Aorta (tissue), 5 donors: ENCODE results near the gene HOXA4. TPM values are rescaled to one million over a fixed set of nuclear protein-coding genes. Genes with fewer than 3 reads are reported as not detected.
A peak's percentile ranks its signal among the peaks of the same experiment; 100 is the strongest.

ENCODE experiments used
- ATAC-seq: fragments of 200-7000 bp; cut with Tn5 transposase; one replicate; pipeline ENCODE4 v1.9.1; 2022; ENCODE audit warnings: moderate library complexity; ENCODE audit not compliant: low FRiP score
- DNase-seq, 2 donors: peaks; one replicate each; pipeline ENCODE4 v3.0.0-alpha.2; 2020
- H3K27ac ChIP-seq, 2 donors: one replicate each; pipeline ENCODE4 v1.5.1; 2013; ENCODE audit warnings: low read length in 2 of 2, mild to moderate bottlenecking in 2 of 2, moderate library complexity in 2 of 2, control low read depth in 1 of 2, inconsistent platforms in 1 of 2, low read depth in 1 of 2
- H3K27me3 ChIP-seq, 2 donors: one replicate each; pipeline ENCODE4 v1.6.1; 2013; ENCODE audit warnings: control low read depth in 1 of 2, low read length in 1 of 2, mild to moderate bottlenecking in 1 of 2, moderate library complexity in 1 of 2; ENCODE audit not compliant: insufficient read depth in 2 of 2, control insufficient read depth in 1 of 2
- H3K36me3 ChIP-seq, 2 donors: one replicate each; pipeline ENCODE4 v1.6.1; 2013; ENCODE audit warnings: control low read depth in 1 of 2, low read length in 1 of 2, mild to moderate bottlenecking in 1 of 2; ENCODE audit not compliant: insufficient read depth in 2 of 2, control insufficient read depth in 1 of 2
- H3K4me1 ChIP-seq, 2 donors: one replicate each; pipeline ENCODE4 v1.6.1; 2013; ENCODE audit warnings: low read length in 2 of 2, control low read depth in 1 of 2, mild to moderate bottlenecking in 1 of 2, moderate library complexity in 1 of 2; ENCODE audit not compliant: insufficient read depth in 2 of 2, control insufficient read depth in 1 of 2
- H3K4me3 ChIP-seq, 2 donors: one replicate each; pipeline ENCODE4 v1.5.1; 2013; ENCODE audit warnings: low read length in 2 of 2, control low read depth in 1 of 2, mild to moderate bottlenecking in 1 of 2
- H3K9me3 ChIP-seq: one replicate; pipeline ENCODE4 v1.6.1; 2013; ENCODE audit warnings: mild to moderate bottlenecking, low read length; ENCODE audit not compliant: control insufficient read depth
- WGBS, 2 donors: extraction: QIAGEN DNeasy Blood & Tissue Kit; methylation state at CpG; one replicate each; pipeline ENCODE4 v1.1.7; 2013; 5-methylcytosine and 5-hydroxymethylcytosine counted together
- intact Hi-C, 2 donors: fragments of 100-400 bp; cut with DNase I; formaldehyde crosslinking; loops; one replicate each; pipeline versions ENCODE4 v1.14.2 to v1.15.0; 2022
- polyA plus RNA-seq, 2 donors: library from polyadenylated mRNA; stranded (reverse); fragments of 200-250 nt; gene quantifications; one replicate each; pipeline ENCODE4 v1.2.3, GENCODE V29; 2013
- total RNA-seq, 2 donors: library from RNA; stranded (reverse); fragmentation: NEBNext Ultra II Directional; extraction: Animal tissue kit (Norgen Biotek cat#: 25700); gene quantifications; one replicate each; pipeline ENCODE4 v1.2.1, GENCODE V29; 2021
- donor health status: healthy with polysubstance abuse.
- donor health status: Bipolar disorder and iron deficiency.
- donor health status: DM: no; HTN: no; CAD: no.
- donor health status: DM: no; HTN: no; CAD: no.
- donor health status: DM: yes; HTN: yes; CAD: no.

Gene HOXA4
- total and polyA plus RNA-seq, 4 donors: 2.6 to 11.6 (median 7.9) TPM

GRCh38 chr7:27112955-27113949, 17.3 kb downstream of the HOXA4 start:
- Histone ChIP-seq H3K27ac (peak overlapping the region; percentile 71 to 92), H3K9me3 (no peaks in the 10 kb centered on the region), H3K36me3 (no peaks in the 10 kb centered on the region), H3K4me1 (peaks cover 0 to 6% of the 10 kb centered on the region in 2 donors), H3K4me3 (peak overlapping the region; percentile 84 to 94), H3K27me3 (no peaks in the 10 kb centered on the region)
- WGBS, 2 donors: 2 to 5% methylated on average over 36 to 57 of the region's 57 CpGs
- ATAC-seq: peak; percentile 13
- intact Hi-C loops: no loop called here
- peak; percentile 79 to 85 for DNase-seq

GRCh38 chr7:27112361-27112760, 18.2 kb downstream of the HOXA4 start:
- ATAC-seq (no peak), DNase-seq (no peak)
- WGBS, 2 donors: 7 to 11% methylated on average over 4 of the region's 4 CpGs
- intact Hi-C loops: no loop called here
- peak overlapping the region; percentile 20 to 94 for H3K4me3 ChIP-seq
- H3K4me1 ChIP-seq: peaks cover 0 to 6% of the 10 kb centered on the region in 2 donors
- peak overlapping the region in 1 of 2 donors; percentile 32 for H3K27ac ChIP-seq
- no peaks in the 10 kb centered on the region for H3K9me3 ChIP-seq
- H3K27me3 ChIP-seq: no peaks in the 10 kb centered on the region
- H3K36me3 ChIP-seq: no peaks in the 10 kb centered on the region

GRCh38 chr7:27111751-27112277, 18.7 kb downstream of the HOXA4 start:
- Histone ChIP-seq H3K27ac (peak overlapping the region; percentile 72 to 93), H3K36me3 (no peaks in the 10 kb centered on the region), H3K27me3 (no peaks in the 10 kb centered on the region), H3K9me3 (no peaks in the 10 kb centered on the region), H3K4me3 (peak overlapping the region; percentile 30 to 32), H3K4me1 (peaks cover 0 to 6% of the 10 kb centered on the region in 2 donors)
- DNase-seq: no peak
- intact Hi-C loops: no loop called here
- WGBS, 2 donors: 1 to 7% methylated on average over 4 of the region's 4 CpGs
- ATAC-seq: no peak

- Histone ChIP-seq H3K4me3 (peak overlapping the region; percentile 30 to 32), H3K27ac (peak overlapping the region; percentile 72 to 93), H3K36me3 (no peaks in the 10 kb centered on the region), H3K9me3 (no peaks in the 10 kb centered on the region), H3K4me1 (peaks cover 0 to 6% of the 10 kb centered on the region in 2 donors), H3K27me3 (no peaks in the 10 kb centered on the region)
- ATAC-seq (peak; percentile 30), DNase-seq (peak; percentile 79)
- intact Hi-C loops: no loop called here
- 3% methylated on average over 6 of the region's 6 CpGs for WGBS, 2 donors
These were observed 19.4 kb downstream of the HOXA4 start for GRCh38 chr7:27111042-27111750.

GRCh38 chr7:27110186-27111031, 20.1 kb downstream of the HOXA4 start:
- intact Hi-C loops: no loop called here
- peak; percentile 66 for ATAC-seq
- peak overlapping the region; percentile 93 to 96 for H3K27ac ChIP-seq
- peak overlapping the region in 1 of 2 donors; percentile 30 for H3K4me3 ChIP-seq
- WGBS, 2 donors: 5 to 13% methylated on average over 50 to 66 of the region's 66 CpGs
- no peaks in the 10 kb centered on the region for H3K27me3 ChIP-seq
- no peaks in the 10 kb centered on the region for H3K9me3 ChIP-seq
- H3K4me1 ChIP-seq: peaks cover 0 to 6% of the 10 kb centered on the region in 2 donors
- DNase-seq: peak; percentile 87 to 94
- no peaks in the 10 kb centered on the region for H3K36me3 ChIP-seq

- no peaks in the 10 kb centered on the region for H3K36me3 ChIP-seq
- 59 to 66% methylated on average over 4 of the region's 4 CpGs for WGBS, 2 donors
- no peak overlapping the region for H3K4me3 ChIP-seq
- intact Hi-C loops: no loop called here
- H3K27ac ChIP-seq: peak overlapping the region; percentile 86 to 96
- no peaks in the 10 kb centered on the region for H3K9me3 ChIP-seq
- no peaks in the 10 kb centered on the region for H3K27me3 ChIP-seq
- H3K4me1 ChIP-seq: peaks cover 0 to 6% of the 10 kb centered on the region in 2 donors
- DNase-seq: no peak
- no peak for ATAC-seq
These were observed 20.9 kb downstream of the HOXA4 start for GRCh38 chr7:27109466-27110185.

- Histone ChIP-seq H3K36me3 (no peaks in the 10 kb centered on the region), H3K9me3 (no peaks in the 10 kb centered on the region), H3K27ac (peak overlapping the region; percentile 86 to 96), H3K4me3 (peak overlapping the region; percentile 1 to 28), H3K4me1 (peaks cover 0 to 6% of the 10 kb centered on the region in 2 donors), H3K27me3 (no peaks in the 10 kb centered on the region)
- DNase-seq: peak; percentile 79 to 85
- intact Hi-C loops: no loop called here
- WGBS, 2 donors: 8 to 10% methylated on average over 36 to 41 of the region's 41 CpGs
- peak; percentile 58 for ATAC-seq
These were observed 22.0 kb downstream of the HOXA4 start for GRCh38 chr7:27108390-27109127.
